A549 treated with CORT108297 at 1 μM for 4 hours (cell line): ENCODE data around the gene ZNF446. TPM values are rescaled to one million over a fixed set of nuclear protein-coding genes. Genes with fewer than 3 reads are reported as not detected.

Source experiments
- total RNA-seq: library from RNA; stranded (reverse); fragments of 200-300 nt; extraction: Qiagen RNA extraction; gene quantifications from 5 replicates; pipeline ENCODE4 v1.2.3, GENCODE V29; 2022

ZNF446 gene
- total RNA-seq, result 11.4 to 14.5 TPM (median 14.0 TPM) in 5 replicates

DNA sequence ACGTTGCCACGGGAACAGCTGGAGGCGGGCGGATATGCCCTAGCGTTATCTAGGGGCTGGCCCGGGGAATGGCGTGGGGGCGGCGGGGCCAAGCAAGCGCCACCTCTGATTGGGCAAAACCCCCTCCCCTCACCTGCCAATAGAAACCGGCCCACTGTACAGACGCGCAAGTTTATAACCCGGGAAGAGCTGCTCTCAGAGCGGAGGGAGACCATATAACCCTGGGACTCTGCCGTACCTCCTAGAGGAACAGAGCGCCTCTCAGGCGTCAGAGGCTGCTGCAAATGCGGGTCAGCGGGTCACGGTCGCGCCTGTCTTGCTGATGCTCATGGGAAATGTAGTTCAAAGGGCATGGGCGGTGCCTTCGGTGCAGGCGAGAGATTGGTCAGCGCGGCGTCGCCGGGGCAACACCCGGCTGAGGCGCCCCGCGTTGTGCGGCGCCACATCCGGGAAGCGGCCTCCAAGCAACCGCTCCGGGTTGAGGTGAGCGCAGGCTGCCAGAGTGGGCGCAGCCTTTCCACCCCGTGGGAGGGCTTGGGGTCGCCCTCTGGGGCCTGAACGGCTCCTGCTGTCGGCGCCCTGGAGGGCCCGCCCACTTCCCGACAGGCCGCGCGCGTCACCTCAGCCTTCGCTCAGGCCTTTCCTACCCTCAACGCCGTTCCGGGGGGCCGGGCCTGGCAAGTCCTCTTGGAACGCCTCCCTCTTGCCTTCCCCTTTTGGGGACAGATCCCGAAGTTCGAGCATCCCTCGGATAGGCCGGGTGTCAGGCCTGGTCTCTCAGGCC, at the start of gene ZNF446:
Gene ZNF446, plus strand, starts transcription at position 639 of the 784 bp plus-strand sequence. CDS start 867 bp downstream, outside the sequence.

GRCh38 chr19:58439576-58440554, 36.3 kb upstream of the ZNF446 start, which contains the start of gene ZNF132:
Gene ZNF132, minus strand, starts transcription at chr19:58440153. Its CDS starts 332 bp downstream, at chr19:58439821.

DNA sequence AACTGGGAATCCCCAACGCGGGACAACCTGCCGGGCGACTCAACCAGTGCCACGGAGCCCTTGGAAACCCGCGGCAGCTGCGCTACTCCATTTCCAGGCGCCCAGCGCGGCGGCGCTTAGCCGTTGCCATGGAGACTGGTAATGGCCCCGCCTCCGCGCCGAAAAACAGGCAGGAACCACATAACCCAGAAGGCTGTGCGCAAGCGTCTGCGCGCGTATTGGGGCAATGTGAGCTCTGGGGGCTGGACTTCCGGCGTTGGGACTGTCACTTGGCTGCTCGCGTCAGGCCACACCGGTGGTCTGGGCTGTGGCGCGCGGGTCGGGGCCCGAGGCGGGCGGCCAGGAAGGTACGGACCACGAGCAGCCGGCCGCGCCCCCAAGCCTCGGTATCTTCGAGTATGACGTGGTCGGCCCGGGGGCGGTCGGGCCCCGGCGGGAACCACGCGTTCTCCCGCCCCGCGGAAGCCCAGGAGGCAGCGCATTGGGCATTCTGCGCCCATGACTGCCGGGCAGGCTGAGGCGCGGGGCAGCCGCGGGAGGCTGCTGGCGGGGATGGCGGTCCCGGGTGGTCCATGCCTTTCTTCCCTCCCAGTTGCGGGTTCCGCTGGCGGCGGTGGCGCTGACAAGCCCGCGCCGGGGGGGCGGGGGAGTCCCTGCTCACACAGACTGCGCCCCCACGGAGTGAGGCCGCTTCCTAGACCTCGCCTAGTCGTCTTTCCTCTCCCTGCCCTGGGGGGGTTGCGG, 24.6 kb upstream of the ZNF446 start, which contains the start of gene ZNF324B:
Gene ZNF324B, plus strand, starts transcription at position 265 of the 744 bp plus-strand sequence. CDS start 2,080 bp downstream, outside the sequence.

GRCh38 chr19:58466760-58467589, 9.2 kb upstream of the ZNF446 start, which contains the start of gene ZNF324:
Gene ZNF324, plus strand, starts transcription at chr19:58467080. Its CDS starts 2,106 bp downstream, at chr19:58469186.

DNA sequence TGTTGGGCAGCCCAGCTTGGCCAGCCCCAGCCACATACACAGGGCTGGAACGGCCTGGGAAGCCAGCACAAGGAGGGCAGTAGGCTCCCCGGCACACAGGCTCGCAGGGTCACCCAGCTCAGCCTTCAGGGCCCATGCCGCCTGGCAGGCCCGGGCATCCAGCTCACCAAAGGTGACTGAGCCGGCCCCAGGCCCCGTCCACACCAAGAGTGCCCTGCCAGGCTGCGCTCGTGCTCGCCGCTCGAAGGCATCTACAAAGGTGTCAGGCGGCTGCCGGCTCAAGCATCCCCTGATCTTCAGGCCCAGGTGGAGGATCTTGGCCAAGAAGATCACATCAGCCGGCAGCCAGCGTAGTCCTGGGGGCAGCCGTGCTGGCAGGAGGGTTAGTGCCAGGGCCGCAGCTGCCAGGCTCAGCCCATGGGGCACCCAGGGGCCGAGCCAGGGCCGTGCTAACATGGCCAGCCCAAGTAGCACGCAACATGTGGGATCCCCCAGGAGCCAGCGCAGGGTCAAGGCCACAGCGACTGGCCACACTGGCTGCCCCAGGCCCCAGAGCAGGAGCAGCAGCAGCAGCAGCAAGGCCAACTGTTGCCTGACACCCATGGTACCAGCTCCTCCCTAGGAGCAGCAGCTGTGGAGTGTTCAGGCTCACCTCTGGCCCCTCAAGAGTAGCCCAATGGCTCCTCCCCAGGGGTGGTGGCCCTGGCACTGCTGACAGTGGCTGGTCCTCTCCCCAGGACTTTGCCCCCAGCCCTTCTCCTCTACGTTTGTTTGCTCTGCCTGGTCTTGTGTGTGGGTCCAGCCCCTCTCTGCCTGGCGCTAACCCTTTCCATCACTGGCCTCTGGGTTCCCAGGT, 35.4 kb downstream of the ZNF446 start, which contains the start of gene SLC27A5:
Gene SLC27A5, minus strand, starts transcription at position 640 of the 856 bp plus-strand sequence. Its CDS starts 37 bp downstream, at position 603.

DNA sequence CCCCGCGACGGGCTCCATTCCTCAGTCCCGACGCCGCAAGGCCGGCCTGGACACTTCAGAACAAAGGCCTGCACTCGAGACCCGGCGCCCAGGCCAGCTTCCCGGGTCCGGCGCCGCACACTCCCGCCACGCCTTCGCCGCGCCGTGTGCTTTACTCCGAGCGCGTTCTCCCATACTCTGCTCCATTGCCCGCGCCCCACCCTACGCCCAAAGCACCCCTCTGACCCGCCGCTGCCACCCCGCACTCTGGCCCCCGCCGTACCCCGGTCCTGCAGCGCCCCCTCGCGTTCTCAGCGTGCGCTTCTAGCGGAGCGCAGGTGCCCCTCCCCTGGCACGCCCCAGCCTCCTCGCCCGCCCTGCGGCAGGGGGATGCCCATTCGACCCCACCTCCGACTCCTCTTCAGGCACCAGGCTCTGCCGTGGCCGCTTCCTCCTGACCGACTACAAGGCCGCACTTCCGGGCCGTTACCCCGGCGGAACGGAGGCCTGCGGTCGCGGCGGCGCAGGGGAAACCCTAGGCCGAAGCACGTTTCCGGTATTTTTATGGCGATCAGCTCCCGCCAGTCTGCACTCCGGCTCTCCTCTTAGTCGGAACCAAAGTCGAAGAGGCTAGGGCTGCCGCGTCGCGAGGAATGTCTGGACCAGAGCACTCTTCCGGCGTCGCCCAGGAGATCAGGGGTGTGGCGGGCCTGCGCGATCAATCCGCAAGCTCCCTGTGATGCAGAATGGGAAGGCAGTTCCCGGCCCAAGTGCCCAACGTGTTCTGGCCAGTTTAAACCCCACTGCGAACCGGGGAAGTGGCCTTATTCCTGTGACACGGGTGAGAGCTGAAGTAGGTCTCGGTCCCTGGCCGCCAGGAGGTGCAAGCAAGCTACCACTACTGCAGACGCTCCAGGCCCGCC, 43.5 kb downstream of the ZNF446 start, which contains the start of gene ZBTB45:
Gene ZBTB45, minus strand, starts transcription at position 456 of the 902 bp plus-strand sequence. CDS start 2,137 bp downstream, outside the sequence.

Other genes with a start within 250 kb of the ZNF446 start
- gene ZNF544, start 247.4 kb upstream of the ZNF446 start, total RNA-seq, result 15.5 to 22.6 TPM (median 17.0 TPM) in 5 replicates
- 0.96 to 1.5 TPM (median 0.97 TPM) in 5 replicates for gene ZNF8, start 197.4 kb upstream of the ZNF446 start, total RNA-seq
- 88.9 to 110 TPM (median 94.2 TPM) in 5 replicates for gene ERVK3-1, start 171.0 kb upstream of the ZNF446 start, total RNA-seq
- 2.4 to 2.7 TPM (median 2.6 TPM) in 5 replicates for gene ZSCAN22, start 149.4 kb upstream of the ZNF446 start, total RNA-seq
- 9.0 to 15.1 TPM (median 12.4 TPM) in 5 replicates for gene A1BG, start 122.9 kb upstream of the ZNF446 start, total RNA-seq
- 0.98 to 1.7 TPM (median 1.5 TPM) in 5 replicates for gene ZNF497, start 113.6 kb upstream of the ZNF446 start, total RNA-seq
- 0.92 to 1.6 TPM (median 1.4 TPM) in 5 replicates for gene ZNF837, start 95.3 kb upstream of the ZNF446 start, total RNA-seq
- gene RPS5, start 89.1 kb upstream of the ZNF446 start, total RNA-seq, result 2,147 to 2,676 TPM (median 2,583 TPM) in 5 replicates
- 0.08 to 0.25 TPM (median 0.17 TPM) in 4 of 5 replicates, not detected in the other for gene RNF225, start 80.7 kb upstream of the ZNF446 start, total RNA-seq
- 17.4 to 20.0 TPM (median 19.2 TPM) in 5 replicates for gene ZNF584, start 67.7 kb upstream of the ZNF446 start, total RNA-seq
- 0.08 to 0.10 TPM (median 0.09 TPM) in 5 replicates for gene ZNF132, start 36.2 kb upstream of the ZNF446 start, total RNA-seq
- gene ZNF324B, start 24.7 kb upstream of the ZNF446 start, total RNA-seq, result 5.8 to 7.5 TPM (median 7.3 TPM) in 5 replicates
- 7.8 to 11.4 TPM (median 9.2 TPM) in 5 replicates for gene ZNF324, start 9.3 kb upstream of the ZNF446 start, total RNA-seq
- gene SLC27A5, start 35.6 kb downstream of the ZNF446 start, total RNA-seq, result 24.8 to 33.9 TPM (median 31.6 TPM) in 5 replicates
- gene ZBTB45, start 43.5 kb downstream of the ZNF446 start, total RNA-seq, result 13.1 to 20.3 TPM (median 18.7 TPM) in 5 replicates
- 665 to 788 TPM (median 684 TPM) in 5 replicates for gene TRIM28, start 67.7 kb downstream of the ZNF446 start, total RNA-seq
- gene CHMP2A, start 78.8 kb downstream of the ZNF446 start, total RNA-seq, result 194 to 206 TPM (median 196 TPM) in 5 replicates
- 130 to 147 TPM (median 141 TPM) in 5 replicates for gene UBE2M, start 82.3 kb downstream of the ZNF446 start, total RNA-seq
- 9.9 to 18.7 TPM (median 16.8 TPM) in 5 replicates for gene MZF1, start 97.0 kb downstream of the ZNF446 start, total RNA-seq